Activated B cell treated with CpG ODN at 0.5 μM for 24 hours (primary cell): ENCODE measurements around the gene ARL2. TPM values are rescaled to one million over a fixed set of nuclear protein-coding genes. Genes with fewer than 3 reads are reported as not detected.

ENCODE experiments used
- ATAC-seq: fragments of 200-7000 bp; cut with Tn5 transposase; one replicate; pipeline ENCODE4 v1.10.0; 2021; ENCODE audit warnings: low read depth, mild to moderate bottlenecking, moderate library complexity
- CTCF ChIA-PET: fragments of 350-600 bp; sonication (Branson Sonifier 250); formaldehyde crosslinking; loops from one replicate; lab custom pipeline; 2021; ENCODE audit warnings: antibody characterized with exemption; lab: Charles Lee
- POLR2A ChIA-PET: fragments of 350-600 bp; sonication (Branson Sonifier 250); formaldehyde crosslinking; loops from one replicate; lab custom pipeline; 2021; ENCODE audit warnings: antibody characterized with exemption; lab: Charles Lee
- DNase-seq: peaks from one replicate; pipeline ENCODE4 v3.0.0; 2022
- H3K27ac Mint-ChIP-seq: one replicate; pipeline ENCODE4 v1.8.0; 2020; ENCODE audit warnings: mixed read lengths
- H3K27me3 Mint-ChIP-seq: one replicate; pipeline ENCODE4 v1.8.0; 2021; ENCODE audit warnings: mixed read lengths
- H3K36me3 Mint-ChIP-seq: one replicate; pipeline ENCODE4 v1.8.0; 2021; ENCODE audit warnings: low read depth, mixed read lengths
- H3K4me1 Mint-ChIP-seq: one replicate; pipeline ENCODE4 v1.8.0; 2021; ENCODE audit warnings: mixed read lengths
- H3K4me3 Mint-ChIP-seq: one replicate; pipeline ENCODE4 v1.8.0; 2020; ENCODE audit warnings: mild to moderate bottlenecking, mixed read lengths
- H3K9me3 Mint-ChIP-seq: one replicate; pipeline ENCODE4 v1.8.0; 2020; ENCODE audit warnings: mixed read lengths
- intact Hi-C: fragments of 100-400 bp; cut with micrococcal nuclease; formaldehyde crosslinking; loops from one replicate; pipeline ENCODE4 v1.15.1; 2024
- total RNA-seq: library from RNA; stranded (reverse); gene quantifications from 2 replicates; pipeline ENCODE4 v1.2.3, GENCODE V29; 2022
- TF ChIP-seq, protein P1 (sequence below): fragments of 200-600 bp; IDR thresholded peaks from one replicate; pipeline ENCODE4 v1.8.0; 2022; ENCODE audit warnings: antibody characterized with exemption, mild to moderate bottlenecking

Gene ARL2
- total RNA-seq, 1 donor from 2014 or later, result 65.6 TPM

GRCh38 chr11:64989416-64989815, 24.5 kb upstream of the ARL2 start:
- Mint-ChIP-seq H3K4me3 (no peak overlapping the region), H3K27me3 (no peaks in the 10 kb centered on the region), H3K9me3 (no peaks in the 10 kb centered on the region), H3K36me3 (no peaks in the 10 kb centered on the region), H3K27ac (no peak overlapping the region), H3K4me1 (peaks cover 62% of the 10 kb centered on the region)
- CTCF ChIA-PET, result no interaction called here
- TF ChIP-seq, protein P1, sequence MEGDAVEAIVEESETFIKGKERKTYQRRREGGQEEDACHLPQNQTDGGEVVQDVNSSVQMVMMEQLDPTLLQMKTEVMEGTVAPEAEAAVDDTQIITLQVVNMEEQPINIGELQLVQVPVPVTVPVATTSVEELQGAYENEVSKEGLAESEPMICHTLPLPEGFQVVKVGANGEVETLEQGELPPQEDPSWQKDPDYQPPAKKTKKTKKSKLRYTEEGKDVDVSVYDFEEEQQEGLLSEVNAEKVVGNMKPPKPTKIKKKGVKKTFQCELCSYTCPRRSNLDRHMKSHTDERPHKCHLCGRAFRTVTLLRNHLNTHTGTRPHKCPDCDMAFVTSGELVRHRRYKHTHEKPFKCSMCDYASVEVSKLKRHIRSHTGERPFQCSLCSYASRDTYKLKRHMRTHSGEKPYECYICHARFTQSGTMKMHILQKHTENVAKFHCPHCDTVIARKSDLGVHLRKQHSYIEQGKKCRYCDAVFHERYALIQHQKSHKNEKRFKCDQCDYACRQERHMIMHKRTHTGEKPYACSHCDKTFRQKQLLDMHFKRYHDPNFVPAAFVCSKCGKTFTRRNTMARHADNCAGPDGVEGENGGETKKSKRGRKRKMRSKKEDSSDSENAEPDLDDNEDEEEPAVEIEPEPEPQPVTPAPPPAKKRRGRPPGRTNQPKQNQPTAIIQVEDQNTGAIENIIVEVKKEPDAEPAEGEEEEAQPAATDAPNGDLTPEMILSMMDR, result no peak
- ATAC-seq, result no peak
- no peak for DNase-seq
- POLR2A ChIA-PET, result no interaction called here
- intact Hi-C loops, result no loop called here

GRCh38 chr11:64990222-64990923, 23.6 kb upstream of the ARL2 start:
- no peaks in the 10 kb centered on the region for H3K36me3 Mint-ChIP-seq
- H3K4me3 Mint-ChIP-seq, result peak overlapping the region; percentile 48
- DNase-seq, result no peak
- TF ChIP-seq, protein P1, result no peak
- intact Hi-C loops, result no loop called here
- ATAC-seq, result peak; percentile 73
- ChIA-PET CTCF (no interaction called here), POLR2A (no interaction called here)
- H3K9me3 Mint-ChIP-seq, result no peaks in the 10 kb centered on the region
- no peaks in the 10 kb centered on the region for H3K27me3 Mint-ChIP-seq
- H3K27ac Mint-ChIP-seq, result peak overlapping the region; percentile 63
- H3K4me1 Mint-ChIP-seq, result peaks cover 52% of the 10 kb centered on the region

- ChIA-PET POLR2A (no interaction called here), CTCF (interaction anchor here (3.8 kb wide), 1 partner anchor 20 kb away, joined by 12 read pairs; the partner anchor contains the start of gene ARL2)
- H3K27me3 Mint-ChIP-seq, result no peaks in the 10 kb centered on the region
- ATAC-seq (no peak), DNase-seq (no peak)
- no peaks in the 10 kb centered on the region for H3K36me3 Mint-ChIP-seq
- no peaks in the 10 kb centered on the region for H3K9me3 Mint-ChIP-seq
- TF ChIP-seq, protein P1, result no peak
- peaks cover 46% of the 10 kb centered on the region for H3K4me1 Mint-ChIP-seq
- H3K27ac Mint-ChIP-seq, result no peak overlapping the region
- no peak overlapping the region for H3K4me3 Mint-ChIP-seq
- intact Hi-C loops, result no loop called here
These were observed 19.6 kb upstream of the ARL2 start for GRCh38 chr11:64994318-64994717.

GRCh38 chr11:64996327-64996709, 17.6 kb upstream of the ARL2 start:
- intact Hi-C loops, result no loop called here
- CTCF ChIA-PET, result interaction anchor here (0.8 to 3.8 kb wide), 4 partner anchors 10 to 148 kb away, joined by 3 to 12 read pairs (median 8); partner anchors contain the start of genes ARL2 and MAJIN

More at GRCh38 chr11:64996327-64996709, 17.6 kb upstream of the ARL2 start:
- POLR2A ChIA-PET, result interaction anchor here (0.5 to 1.6 kb wide), 5 partner anchors 17 to 187 kb away, joined by 3 to 9 read pairs (median 3); partner anchors contain the start of gene ARL2
- Mint-ChIP-seq H3K27me3 (no peaks in the 10 kb centered on the region), H3K9me3 (no peaks in the 10 kb centered on the region), H3K4me1 (peaks cover 26% of the 10 kb centered on the region), H3K36me3 (no peaks in the 10 kb centered on the region), H3K4me3 (peak overlapping the region; percentile 70), H3K27ac (peak overlapping the region; percentile 66)
- TF ChIP-seq, protein P1, result no peak
- no peak for ATAC-seq
- DNase-seq, result no peak
